ENCODE data around the gene MTRFR.
"Not testable (repeated sequence)": the region's sequence is repeated elsewhere in the genome, so short reads cannot be mapped to it uniquely, and the experiment has no call there.

Gene MTRFR

GRCh38 chr12:123238330-123238682, 5.1 kb downstream of the MTRFR start:
- DNase-seq (ENCODE audit: low read depth in 2 of 2), result no peak
- TF ChIP-seq CTCF (IDR thresholded peaks at IDR 0.05; ENCODE audit: low read depth, low read length), result no peak
- no peak overlapping the region for H3K4me3 ChIP-seq (replicated peaks in 1 of 2; ENCODE audit: low read depth in 2 of 2, low read length in 2 of 2)

GRCh38 chr12:123238961-123239360, 5.7 kb downstream of the MTRFR start:
- H3K4me3 ChIP-seq (replicated peaks in 1 of 2; ENCODE audit: low read depth in 2 of 2, low read length in 2 of 2), result no peak overlapping the region
- no peak for DNase-seq (ENCODE audit: low read depth in 2 of 2)
- TF ChIP-seq CTCF (IDR thresholded peaks at IDR 0.05; ENCODE audit: low read depth, low read length), result no peak

GRCh38 chr12:123242116-123242904, 9.1 kb downstream of the MTRFR start:
- no peak for DNase-seq (ENCODE audit: low read depth in 2 of 2)
- no peak overlapping the region for H3K4me3 ChIP-seq (replicated peaks in 1 of 2; ENCODE audit: low read depth in 2 of 2, low read length in 2 of 2)
- no peak for TF ChIP-seq CTCF (IDR thresholded peaks at IDR 0.05; ENCODE audit: low read depth, low read length)

GRCh38 chr12:123243671-123244262, 10.5 kb downstream of the MTRFR start:
- DNase-seq (ENCODE audit: low read depth in 2 of 2), result no peak
- TF ChIP-seq CTCF (IDR thresholded peaks at IDR 0.05; ENCODE audit: low read depth, low read length), result no peak
- H3K4me3 ChIP-seq (replicated peaks in 1 of 2; ENCODE audit: low read depth in 2 of 2, low read length in 2 of 2), result no peak overlapping the region

GRCh38 chr12:123245678-123246077, 12.4 kb downstream of the MTRFR start:
- no peak overlapping the region for H3K4me3 ChIP-seq (replicated peaks in 1 of 2; ENCODE audit: low read depth in 2 of 2, low read length in 2 of 2)
- no peak for TF ChIP-seq CTCF (IDR thresholded peaks at IDR 0.05; ENCODE audit: low read depth, low read length)
- DNase-seq (ENCODE audit: low read depth in 2 of 2), result no peak

- not testable (repeated sequence) for DNase-seq (ENCODE audit: low read depth in 2 of 2); H3K4me3 ChIP-seq (replicated peaks in 1 of 2; ENCODE audit: low read depth in 2 of 2, low read length in 2 of 2)
These were observed 14.9 kb downstream of the MTRFR start for GRCh38 chr12:123248129-123248528.

GRCh38 chr12:123248996-123249741, 15.9 kb downstream of the MTRFR start:
- DNase-seq (ENCODE audit: low read depth in 2 of 2), result not testable (repeated sequence)

More at GRCh38 chr12:123248996-123249741, 15.9 kb downstream of the MTRFR start:
- not testable (repeated sequence) for H3K4me3 ChIP-seq (replicated peaks in 1 of 2; ENCODE audit: low read depth in 2 of 2, low read length in 2 of 2)

All from cardiac fibroblast (primary cell).